ENCODE data around the gene ADAP1. TPM values are rescaled to one million over a fixed set of nuclear protein-coding genes. Genes with fewer than 3 reads are reported as not detected.

ADAP1 gene
- total RNA-seq, 4 donors from 2014 or later = 44.8 to 106 (median 60.1) TPM

DNA sequence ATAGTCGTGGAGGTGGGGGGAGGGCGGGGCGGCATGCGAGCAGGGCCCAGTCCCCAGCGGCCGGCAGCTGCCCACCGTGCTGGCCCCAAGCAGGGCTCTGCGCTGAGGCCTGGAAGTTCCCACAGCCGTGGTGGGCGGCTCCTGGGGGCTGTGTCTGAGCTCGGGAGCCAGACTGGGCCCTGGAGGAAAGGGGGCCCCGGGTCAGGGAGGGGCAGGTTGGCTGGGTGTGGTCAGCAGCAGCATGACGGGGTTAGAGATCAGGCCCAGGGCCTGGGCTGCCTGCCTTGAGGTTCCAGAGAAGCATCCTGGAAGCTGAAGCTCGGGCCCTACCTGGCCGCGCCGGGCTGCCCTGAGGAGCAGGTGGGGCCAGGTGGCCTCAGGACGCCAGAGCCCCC lies 56.0 kb downstream of the ADAP1 start:
- no peak for TF ChIP-seq POLR2AphosphoS5 (IDR thresholded peaks at IDR 0.05)
- TF ChIP-seq EP300 (IDR thresholded peaks at IDR 0.05) = no peak
- TF ChIP-seq POLR2A (IDR thresholded peaks at IDR 0.05) = no peak
- TF ChIP-seq, protein P1, sequence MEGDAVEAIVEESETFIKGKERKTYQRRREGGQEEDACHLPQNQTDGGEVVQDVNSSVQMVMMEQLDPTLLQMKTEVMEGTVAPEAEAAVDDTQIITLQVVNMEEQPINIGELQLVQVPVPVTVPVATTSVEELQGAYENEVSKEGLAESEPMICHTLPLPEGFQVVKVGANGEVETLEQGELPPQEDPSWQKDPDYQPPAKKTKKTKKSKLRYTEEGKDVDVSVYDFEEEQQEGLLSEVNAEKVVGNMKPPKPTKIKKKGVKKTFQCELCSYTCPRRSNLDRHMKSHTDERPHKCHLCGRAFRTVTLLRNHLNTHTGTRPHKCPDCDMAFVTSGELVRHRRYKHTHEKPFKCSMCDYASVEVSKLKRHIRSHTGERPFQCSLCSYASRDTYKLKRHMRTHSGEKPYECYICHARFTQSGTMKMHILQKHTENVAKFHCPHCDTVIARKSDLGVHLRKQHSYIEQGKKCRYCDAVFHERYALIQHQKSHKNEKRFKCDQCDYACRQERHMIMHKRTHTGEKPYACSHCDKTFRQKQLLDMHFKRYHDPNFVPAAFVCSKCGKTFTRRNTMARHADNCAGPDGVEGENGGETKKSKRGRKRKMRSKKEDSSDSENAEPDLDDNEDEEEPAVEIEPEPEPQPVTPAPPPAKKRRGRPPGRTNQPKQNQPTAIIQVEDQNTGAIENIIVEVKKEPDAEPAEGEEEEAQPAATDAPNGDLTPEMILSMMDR (IDR thresholded peaks at IDR 0.05) = no peak
- peaks cover 0 to 28% (median 12%) of the 10 kb centered on the region in 3 donors for H3K4me1 ChIP-seq
- no peaks in the 10 kb centered on the region for H3K9me3 ChIP-seq
- no CpG with 5 or more reads among the region's 18 CpGs for WGBS, 2 donors (ENCODE audit: low coverage in 1 of 2)
- H3K27ac ChIP-seq = peak overlapping the region in 3 of 4 donors; percentile 54 to 64 (median 62)
- no peak for ATAC-seq
- H3K4me3 ChIP-seq = no peak overlapping the region
- H3K27me3 ChIP-seq = no peaks in the 10 kb centered on the region
- peaks cover 0 to 75% of the 10 kb centered on the region in 2 donors for H3K36me3 ChIP-seq

DNA sequence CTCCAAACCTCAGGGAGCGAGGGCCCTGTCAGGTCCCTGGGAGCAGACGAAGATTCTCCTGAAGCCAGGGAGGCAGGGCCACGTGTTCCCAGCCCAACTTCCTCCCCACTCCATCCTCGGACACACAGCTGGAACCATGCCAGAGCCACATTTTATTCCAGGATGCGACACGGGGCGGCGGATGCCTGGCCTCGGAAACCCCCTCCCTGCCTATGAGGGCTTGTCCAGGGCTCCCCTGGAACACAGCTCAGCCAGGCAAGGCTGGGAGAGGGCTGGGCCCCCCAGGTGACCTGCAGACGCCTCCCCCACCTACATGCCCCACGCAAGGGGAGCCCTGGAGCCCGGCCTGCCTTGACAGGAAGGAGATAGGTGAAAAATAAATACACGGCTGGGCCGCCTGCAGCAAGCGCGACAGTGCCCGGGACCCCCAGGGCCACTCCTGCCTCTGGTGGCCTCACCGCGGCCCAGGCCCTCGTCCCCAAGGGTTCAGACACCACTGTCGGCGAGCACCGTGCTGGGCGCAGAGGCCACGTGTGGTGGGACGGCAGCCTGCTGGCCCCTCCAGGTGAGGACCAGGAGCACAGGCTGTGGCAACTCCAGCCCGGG lies 56.6 kb downstream of the ADAP1 start:
- peak overlapping the region in 3 of 4 donors; percentile 54 to 64 (median 62) for H3K27ac ChIP-seq
- H3K4me3 ChIP-seq = no peak overlapping the region
- H3K36me3 ChIP-seq = peaks cover 0 to 75% of the 10 kb centered on the region in 2 donors
- peaks cover 0 to 28% (median 12%) of the 10 kb centered on the region in 3 donors for H3K4me1 ChIP-seq
- WGBS, 2 donors (ENCODE audit: low coverage in 1 of 2) = no CpG with 5 or more reads among the region's 27 CpGs
- no peaks in the 10 kb centered on the region for H3K9me3 ChIP-seq
- TF ChIP-seq, protein P1 (IDR thresholded peaks at IDR 0.05) = no peak
- peak; percentile 31 for ATAC-seq
- H3K27me3 ChIP-seq = no peaks in the 10 kb centered on the region

DNA sequence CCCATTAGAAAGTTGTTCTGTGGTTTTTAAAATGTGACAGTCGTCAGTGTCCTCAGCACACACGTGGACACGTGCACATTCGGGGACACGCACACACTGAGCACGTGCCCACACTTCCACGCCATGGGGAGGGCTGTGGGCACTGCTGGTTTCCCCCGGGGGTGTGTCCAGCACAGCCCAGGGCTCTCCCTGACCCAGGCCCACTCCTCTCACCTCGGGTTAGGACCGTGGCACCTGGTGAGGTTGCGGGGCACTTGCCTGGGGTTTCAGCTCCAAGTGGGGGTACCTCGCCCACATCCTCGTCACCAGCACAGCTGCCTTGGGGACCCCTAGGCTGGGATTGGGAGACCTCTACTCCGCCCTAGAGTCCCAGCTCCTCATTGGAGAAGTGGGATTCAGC lies 57.4 kb downstream of the ADAP1 start:
- peak overlapping the region in 2 of 4 donors; percentile 62 to 64 for H3K27ac ChIP-seq
- H3K4me3 ChIP-seq = no peak overlapping the region
- H3K4me1 ChIP-seq = peaks cover 0 to 28% (median 12%) of the 10 kb centered on the region in 3 donors
- H3K36me3 ChIP-seq = peaks cover 0 to 82% of the 10 kb centered on the region in 2 donors
- WGBS, 2 donors (ENCODE audit: low coverage in 1 of 2) = 82% methylated on average over 3 of the region's 14 CpGs; no CpG with 5 or more reads in 1 of the 2 donors
- no peaks in the 10 kb centered on the region for H3K9me3 ChIP-seq
- TF ChIP-seq, protein P1 (IDR thresholded peaks at IDR 0.05) = no peak
- TF ChIP-seq EP300 (IDR thresholded peaks at IDR 0.05) (no peak), POLR2AphosphoS5 (IDR thresholded peaks at IDR 0.05) (no peak), POLR2A (IDR thresholded peaks at IDR 0.05) (no peak)
- ATAC-seq = no peak
- no peaks in the 10 kb centered on the region for H3K27me3 ChIP-seq

DNA sequence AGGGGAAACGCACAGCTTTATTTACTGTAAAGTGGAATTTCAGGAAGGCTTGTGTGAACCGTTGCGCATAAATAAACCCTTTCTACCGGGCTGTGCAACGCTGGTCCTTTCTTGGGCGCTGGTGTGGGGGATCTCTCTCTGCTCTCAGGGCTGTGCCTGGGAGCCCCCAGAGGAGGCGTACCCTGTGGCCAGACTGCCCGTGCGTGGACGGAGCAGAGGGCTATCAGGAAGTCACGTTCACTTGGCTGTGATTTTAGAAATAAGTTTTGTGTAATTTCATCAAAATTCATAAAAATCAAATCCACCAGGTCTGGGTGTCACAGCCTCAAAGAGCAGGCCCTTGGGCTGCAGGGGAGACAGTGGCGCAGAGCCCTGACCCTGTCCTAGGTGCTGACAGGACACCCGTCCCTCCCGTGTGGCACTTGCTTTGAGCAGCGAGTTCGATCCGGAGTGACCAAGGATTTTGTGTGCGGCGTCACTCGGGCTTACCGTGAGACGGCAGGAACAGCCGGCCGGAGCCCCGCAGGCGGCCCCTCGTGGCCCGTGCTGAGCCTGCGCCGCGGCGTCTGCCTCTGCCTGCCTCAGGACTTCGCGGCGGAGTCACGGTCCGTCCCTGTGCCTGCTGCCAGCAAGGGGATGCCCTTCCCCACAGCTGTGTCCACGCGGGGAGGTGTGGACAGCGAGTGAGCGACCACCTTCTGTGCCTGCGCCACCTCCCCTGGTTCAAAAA lies 58.0 kb downstream of the ADAP1 start:
- H3K4me1 ChIP-seq = peaks cover 0 to 23% (median 12%) of the 10 kb centered on the region in 3 donors
- no peaks in the 10 kb centered on the region for H3K27me3 ChIP-seq
- TF ChIP-seq POLR2AphosphoS5 (IDR thresholded peaks at IDR 0.05) = no peak
- TF ChIP-seq, protein P1 (IDR thresholded peaks at IDR 0.05) = no peak
- TF ChIP-seq EP300 (IDR thresholded peaks at IDR 0.05) = no peak
- TF ChIP-seq POLR2A (IDR thresholded peaks at IDR 0.05) = no peak
- WGBS, 2 donors (ENCODE audit: low coverage in 1 of 2) = 84 to 100% methylated on average over 2 to 11 of the region's 42 CpGs
- ATAC-seq = no peak
- H3K4me3 ChIP-seq = no peak overlapping the region
- no peak overlapping the region for H3K27ac ChIP-seq
- peaks cover 0 to 87% of the 10 kb centered on the region in 2 donors for H3K36me3 ChIP-seq
- no peaks in the 10 kb centered on the region for H3K9me3 ChIP-seq

All from gastroesophageal sphincter (tissue), 4 donors.